BLaER1 (cell line): ENCODE data around the gene NLRP12.
A peak's percentile ranks its signal among the peaks of the same experiment; 100 is the strongest.

Experiments
- H3K27ac ChIP-seq: shearing (Covaris generic); formaldehyde crosslinking; 2 replicates; pipeline ENCODE4 v1.8.1; 2022
- H3K27me3 ChIP-seq: shearing (Covaris generic); formaldehyde crosslinking; 2 replicates; pipeline ENCODE4 v1.8.1; 2022
- H3K36me3 ChIP-seq: shearing (Covaris generic); formaldehyde crosslinking; 2 replicates; pipeline ENCODE4 v1.8.1; 2022
- H3K4me1 ChIP-seq: shearing (Covaris generic); formaldehyde crosslinking; 2 replicates; pipeline ENCODE4 v1.8.1; 2022
- H3K4me2 ChIP-seq: shearing (Covaris generic); formaldehyde crosslinking; 2 replicates; pipeline ENCODE4 v1.8.1; 2022
- H3K4me3 ChIP-seq: shearing (Covaris generic); formaldehyde crosslinking; 2 replicates; pipeline ENCODE4 v1.8.1; 2022
- H3K9ac ChIP-seq: shearing (Covaris generic); formaldehyde crosslinking; 2 replicates; pipeline ENCODE4 v1.8.1; 2022
- H3K9me3 ChIP-seq: shearing (Covaris generic); formaldehyde crosslinking; 2 replicates; pipeline ENCODE4 v1.8.1; 2022
- H4K20me1 ChIP-seq: shearing (Covaris generic); formaldehyde crosslinking; 2 replicates; pipeline ENCODE4 v1.8.1; 2022
- Cebpa-rat ChIP-seq: shearing (Covaris generic); IDR thresholded peaks from 2 replicates; pipeline ENCODE4 v1.8.1; 2022

Gene NLRP12

DNA sequence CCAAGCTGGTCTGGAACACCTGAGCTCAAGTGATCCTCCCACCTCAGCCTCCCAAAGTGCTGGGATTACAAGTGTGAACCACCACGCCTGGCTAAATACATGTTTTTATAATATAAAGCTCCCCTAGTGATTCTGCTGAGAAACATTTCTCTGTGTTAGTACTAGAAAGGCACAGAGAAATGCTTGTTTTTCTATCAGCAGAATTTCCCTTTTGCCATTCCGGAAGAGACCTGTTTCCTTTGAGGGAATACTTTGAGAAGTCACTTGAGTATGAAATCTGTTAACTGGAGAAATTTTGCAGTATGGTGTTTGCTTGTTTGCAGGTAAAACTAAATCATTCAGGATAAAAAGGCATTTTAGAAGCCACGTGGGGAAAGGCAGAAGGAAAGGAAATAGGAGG, 4.4 kb upstream of the NLRP12 start:
- Histone ChIP-seq H3K9ac (no peak overlapping the region), H3K36me3 (no peaks in the 10 kb centered on the region), H3K9me3 (no peaks in the 10 kb centered on the region), H3K27ac (no peak overlapping the region), H3K27me3 (peaks cover 24% of the 10 kb centered on the region), H4K20me1 (no peaks in the 10 kb centered on the region), H3K4me3 (no peak overlapping the region), H3K4me1 (peaks cover 30% of the 10 kb centered on the region), H3K4me2 (no peak overlapping the region)
- TF ChIP-seq Cebpa-rat = no peak

DNA sequence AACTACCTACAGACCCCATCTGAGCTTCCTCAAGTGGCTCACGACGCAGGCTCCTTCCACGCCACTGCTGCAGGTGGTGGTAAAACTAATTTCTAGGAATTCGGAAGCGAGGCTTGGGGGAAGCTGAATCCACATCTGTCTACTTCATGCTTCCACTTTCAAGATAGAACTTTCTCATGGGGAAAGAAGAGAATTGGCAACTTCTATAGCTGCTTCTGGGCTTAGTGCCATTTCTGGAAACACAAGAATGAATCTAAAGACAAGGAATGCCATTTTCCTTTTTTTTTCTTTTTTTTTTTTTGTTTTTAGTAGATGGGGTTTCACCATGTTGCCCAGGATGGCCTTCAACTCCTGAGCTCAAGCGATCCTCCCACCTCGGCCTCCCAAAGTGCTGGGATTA, 2.8 kb upstream of the NLRP12 start:
- Histone ChIP-seq H3K4me2 (no peak overlapping the region), H3K27ac (no peak overlapping the region), H3K36me3 (no peaks in the 10 kb centered on the region), H3K27me3 (peaks cover 9% of the 10 kb centered on the region; the same call in 1 of the 2 replicates), H3K9ac (no peak overlapping the region), H3K4me3 (no peak overlapping the region), H3K9me3 (no peaks in the 10 kb centered on the region), H3K4me1 (peaks cover 30% of the 10 kb centered on the region), H4K20me1 (no peaks in the 10 kb centered on the region)
- TF ChIP-seq Cebpa-rat = no peak

GRCh38 chr19:53823380-53824120, 564 bp downstream of the NLRP12 start:
- Histone ChIP-seq H3K9me3 (no peaks in the 10 kb centered on the region), H3K27me3 (no peaks in the 10 kb centered on the region), H3K4me2 (peak overlapping the region; percentile 53), H3K36me3 (no peaks in the 10 kb centered on the region), H3K4me1 (peaks cover 13% of the 10 kb centered on the region), H3K9ac (no peak overlapping the region), H3K4me3 (no peak overlapping the region), H4K20me1 (no peaks in the 10 kb centered on the region), H3K27ac (peak overlapping the region; percentile 38; the same call in 1 of the 2 replicates)
- TF ChIP-seq Cebpa-rat = no peak

DNA sequence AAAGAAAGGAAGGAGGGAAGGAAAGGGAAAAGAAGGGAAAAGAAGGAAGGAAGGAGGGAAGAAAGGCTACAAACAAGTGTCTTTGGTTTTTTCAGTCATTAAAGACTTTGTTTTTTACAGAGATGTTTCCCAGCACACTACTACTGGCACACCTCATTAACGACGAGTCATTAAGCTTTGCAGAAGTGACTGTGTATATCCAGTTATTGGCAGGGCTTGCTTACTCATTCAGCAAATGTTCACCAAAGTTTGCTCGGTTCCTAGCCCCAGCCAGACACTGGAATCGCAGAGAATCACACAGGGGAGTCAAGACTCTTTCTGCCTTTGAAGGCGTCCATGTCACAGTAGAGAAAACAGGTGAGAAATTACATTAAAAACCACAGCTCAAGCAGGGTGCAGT, 4.3 kb downstream of the NLRP12 start:
- H3K4me2 ChIP-seq = no peak overlapping the region
- TF ChIP-seq Cebpa-rat = no peak
- no peak overlapping the region for H3K4me3 ChIP-seq
- H4K20me1 ChIP-seq = no peaks in the 10 kb centered on the region
- no peaks in the 10 kb centered on the region for H3K27me3 ChIP-seq
- no peaks in the 10 kb centered on the region for H3K36me3 ChIP-seq
- no peaks in the 10 kb centered on the region for H3K9me3 ChIP-seq
- H3K4me1 ChIP-seq = peaks cover 13% of the 10 kb centered on the region
- H3K27ac ChIP-seq = no peak overlapping the region
- no peak overlapping the region for H3K9ac ChIP-seq

GRCh38 chr19:53818756-53819155, 5.4 kb downstream of the NLRP12 start:
- H3K9ac ChIP-seq = no peak overlapping the region
- no peaks in the 10 kb centered on the region for H3K36me3 ChIP-seq
- H3K4me3 ChIP-seq = no peak overlapping the region

GRCh38 chr19:53813996-53814395, 10.1 kb downstream of the NLRP12 start:
- no peaks in the 10 kb centered on the region for H3K36me3 ChIP-seq
- no peaks in the 10 kb centered on the region for H3K9me3 ChIP-seq
- no peak for TF ChIP-seq Cebpa-rat
- no peak overlapping the region for H3K9ac ChIP-seq
- H3K27me3 ChIP-seq = no peaks in the 10 kb centered on the region
- no peaks in the 10 kb centered on the region for H4K20me1 ChIP-seq
- peaks cover 5% of the 10 kb centered on the region; the same call in 1 of the 2 replicates for H3K4me1 ChIP-seq
- no peak overlapping the region for H3K4me3 ChIP-seq
- H3K4me2 ChIP-seq = no peak overlapping the region
- H3K27ac ChIP-seq = no peak overlapping the region

More at GRCh38 chr19:53818756-53819155, 5.4 kb downstream of the NLRP12 start:
- TF ChIP-seq Cebpa-rat = no peak
- no peaks in the 10 kb centered on the region for H4K20me1 ChIP-seq
- H3K4me2 ChIP-seq = no peak overlapping the region
- no peak overlapping the region for H3K27ac ChIP-seq
- H3K27me3 ChIP-seq = no peaks in the 10 kb centered on the region
- H3K4me1 ChIP-seq = peaks cover 1% of the 10 kb centered on the region
- no peaks in the 10 kb centered on the region for H3K9me3 ChIP-seq

- no peak overlapping the region for H3K4me3 ChIP-seq
- no peak overlapping the region for H3K27ac ChIP-seq
- no peaks in the 10 kb centered on the region for H3K36me3 ChIP-seq
- no peak overlapping the region for H3K9ac ChIP-seq
- H3K27me3 ChIP-seq = no peaks in the 10 kb centered on the region
- no peak overlapping the region for H3K4me2 ChIP-seq
- TF ChIP-seq Cebpa-rat = no peak
- peaks cover 5% of the 10 kb centered on the region; the same call in 1 of the 2 replicates for H3K4me1 ChIP-seq
- H4K20me1 ChIP-seq = no peaks in the 10 kb centered on the region
- H3K9me3 ChIP-seq = no peaks in the 10 kb centered on the region
Measured at GRCh38 chr19:53812335-53812734, 11.8 kb downstream of the NLRP12 start.

DNA sequence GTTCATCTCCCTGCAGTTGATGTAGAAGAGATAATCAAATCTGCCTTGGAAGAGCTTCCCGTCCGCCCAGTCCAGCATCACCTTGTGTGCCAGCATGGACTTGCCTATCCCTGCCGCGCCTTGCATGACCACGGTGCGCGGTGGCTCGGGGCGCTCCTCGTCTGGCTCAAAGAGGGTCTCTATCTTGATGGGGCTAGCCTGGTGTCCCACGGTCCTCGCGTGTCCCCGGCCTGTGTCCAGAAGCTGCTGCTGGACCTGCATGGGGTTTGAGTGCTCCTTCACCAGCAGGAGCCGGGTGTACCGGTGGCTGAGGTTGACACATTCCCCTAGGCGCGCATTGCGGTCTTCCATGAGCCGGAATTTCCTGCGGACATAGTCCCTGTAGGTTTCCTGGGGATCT, 13.2 kb downstream of the NLRP12 start:
- H3K9ac ChIP-seq = no peak overlapping the region
- H3K4me1 ChIP-seq = peaks cover 5% of the 10 kb centered on the region; the same call in 1 of the 2 replicates
- H3K27ac ChIP-seq = no peak overlapping the region
- no peak overlapping the region for H3K4me3 ChIP-seq
- H4K20me1 ChIP-seq = no peaks in the 10 kb centered on the region
- H3K4me2 ChIP-seq = no peak overlapping the region
- no peaks in the 10 kb centered on the region for H3K9me3 ChIP-seq
- no peaks in the 10 kb centered on the region for H3K27me3 ChIP-seq
- H3K36me3 ChIP-seq = no peaks in the 10 kb centered on the region
- TF ChIP-seq Cebpa-rat = no peak

DNA sequence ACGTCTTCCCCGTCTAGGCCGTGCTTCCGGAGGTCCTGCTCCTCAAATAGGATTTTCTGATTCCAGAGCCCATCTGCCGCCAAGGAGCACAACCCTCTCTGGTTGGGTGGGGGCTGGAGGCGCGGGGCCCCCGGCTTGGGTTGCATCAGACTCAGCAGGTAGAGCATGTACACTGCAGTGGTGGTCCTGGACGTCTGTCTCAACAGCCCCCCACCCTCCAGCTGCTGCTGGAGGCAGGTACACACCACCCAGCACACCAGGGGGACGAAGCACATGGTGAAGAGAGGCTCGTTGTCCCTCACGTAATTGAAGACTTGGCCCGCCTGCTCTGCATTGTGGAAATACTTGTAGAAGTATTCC, 13.9 kb downstream of the NLRP12 start:
- no peak for TF ChIP-seq Cebpa-rat
- Histone ChIP-seq H3K27me3 (no peaks in the 10 kb centered on the region), H3K9me3 (no peaks in the 10 kb centered on the region), H3K36me3 (no peaks in the 10 kb centered on the region), H3K4me1 (peaks cover 5% of the 10 kb centered on the region; the same call in 1 of the 2 replicates), H3K9ac (no peak overlapping the region), H3K4me3 (no peak overlapping the region), H3K4me2 (no peak overlapping the region), H3K27ac (no peak overlapping the region), H4K20me1 (no peaks in the 10 kb centered on the region)

- no peaks in the 10 kb centered on the region for H4K20me1 ChIP-seq
- no peaks in the 10 kb centered on the region for H3K27me3 ChIP-seq
- H3K4me2 ChIP-seq = no peak overlapping the region
- H3K4me1 ChIP-seq = peaks cover 5% of the 10 kb centered on the region; the same call in 1 of the 2 replicates
- H3K36me3 ChIP-seq = no peaks in the 10 kb centered on the region
- no peak overlapping the region for H3K9ac ChIP-seq
- no peak overlapping the region for H3K4me3 ChIP-seq
- no peak overlapping the region for H3K27ac ChIP-seq
- H3K9me3 ChIP-seq = no peaks in the 10 kb centered on the region
- TF ChIP-seq Cebpa-rat = no peak
Measured at GRCh38 chr19:53809518-53810186, 14.5 kb downstream of the NLRP12 start.
